ENCODE data around the gene SLC13A2. TPM values are rescaled to one million over a fixed set of nuclear protein-coding genes. Genes with fewer than 3 reads are reported as not detected.
"Not testable (repeated sequence)": the region's sequence is repeated elsewhere in the genome, so short reads cannot be mapped to it uniquely, and the experiment has no call there.

SLC13A2 gene
- polyA plus RNA-seq, 1 donor (not counting 4 experiments of a cell fraction or from before 2014, with no cell fraction given) = not detected

GRCh38 chr17:28467456-28468025 is 5.9 kb upstream of the SLC13A2 start:
- Histone ChIP-seq H3K27ac (ENCODE audit: control insufficient read depth, insufficient read depth, low read length) (no peak overlapping the region), H3K79me2 (ENCODE audit: control insufficient read depth, insufficient read depth, low read length) (no peaks in the 10 kb centered on the region), H2AFZ (ENCODE audit: control insufficient read depth, low read length) (no peak overlapping the region), H3K27me3 (ENCODE audit: control insufficient read depth, extremely low read depth, insufficient read depth, low read length) (peaks cover 19% of the 10 kb centered on the region), H4K20me1 (ENCODE audit: control insufficient read depth, extremely low read depth, insufficient read depth, low read length) (no peaks in the 10 kb centered on the region), H3K36me3 (ENCODE audit: control insufficient read depth in 2 of 2, extremely low read depth in 1 of 2, insufficient read depth in 2 of 2, low read length in 2 of 2) (no peaks in the 10 kb centered on the region), H3K9me3 (ENCODE audit: control insufficient read depth, low read depth, low read length) (no peaks in the 10 kb centered on the region), H3K4me3 (ENCODE audit: control insufficient read depth in 2 of 3, extremely low read depth in 1 of 3, insufficient read depth in 2 of 3, low read depth in 1 of 3, low read length in 3 of 3) (no peak overlapping the region), H3K4me1 (ENCODE audit: control insufficient read depth, extremely low read depth, insufficient read depth, low read length) (no peaks in the 10 kb centered on the region), H3K9me1 (ENCODE audit: control insufficient read depth, extremely low read depth, insufficient read depth, low read length) (no peaks in the 10 kb centered on the region), H3K9ac (ENCODE audit: control insufficient read depth, extremely low read depth, insufficient read depth, low read length) (no peak overlapping the region), H3K4me2 (ENCODE audit: control insufficient read depth, extremely low read depth, insufficient read depth, low read depth, low read length) (no peak overlapping the region)
- dilution Hi-C loops (cut with MboI; ENCODE audit: extremely low pct_ligation_motif_present, low sequenced_read_pairs) = no loop called here
- no peak for DNase-seq (ENCODE audit: low read depth, low spot score)
- TF ChIP-seq CTCF (optimal IDR thresholded peaks at IDR 0.05 in 1 of 3, IDR thresholded peaks at IDR 0.05 in 1 of 3, conservative IDR thresholded peaks at IDR 0.05 in 1 of 3; ENCODE audit: extremely low read depth in 1 of 3, insufficient read depth in 2 of 3, low read length in 3 of 3) (no peak), EZH2 (IDR thresholded peaks at IDR 0.05; ENCODE audit: low read length) (no peak)
- no peak for FAIRE-seq

GRCh38 chr17:28468033-28468735 is 5.3 kb upstream of the SLC13A2 start:
- H3K4me2 ChIP-seq (ENCODE audit: control insufficient read depth, extremely low read depth, insufficient read depth, low read depth, low read length); H4K20me1 ChIP-seq (ENCODE audit: control insufficient read depth, extremely low read depth, insufficient read depth, low read length); H3K9ac ChIP-seq (ENCODE audit: control insufficient read depth, extremely low read depth, insufficient read depth, low read length); H3K9me1 ChIP-seq (ENCODE audit: control insufficient read depth, extremely low read depth, insufficient read depth, low read length); H3K4me1 ChIP-seq (ENCODE audit: control insufficient read depth, extremely low read depth, insufficient read depth, low read length); H3K36me3 ChIP-seq (ENCODE audit: control insufficient read depth in 2 of 2, extremely low read depth in 1 of 2, insufficient read depth in 2 of 2, low read length in 2 of 2); H3K27ac ChIP-seq (ENCODE audit: control insufficient read depth, insufficient read depth, low read length); H3K79me2 ChIP-seq (ENCODE audit: control insufficient read depth, insufficient read depth, low read length); FAIRE-seq; H2AFZ ChIP-seq (ENCODE audit: control insufficient read depth, low read length); H3K9me3 ChIP-seq (ENCODE audit: control insufficient read depth, low read depth, low read length); H3K4me3 ChIP-seq (ENCODE audit: control insufficient read depth in 2 of 3, extremely low read depth in 1 of 3, insufficient read depth in 2 of 3, low read depth in 1 of 3, low read length in 3 of 3); DNase-seq (ENCODE audit: low read depth, low spot score); dilution Hi-C loops (cut with MboI; ENCODE audit: extremely low pct_ligation_motif_present, low sequenced_read_pairs): not testable (repeated sequence)
- H3K27me3 ChIP-seq (ENCODE audit: control insufficient read depth, extremely low read depth, insufficient read depth, low read length) = peaks cover 19% of the 10 kb centered on the region

Data from keratinocyte (primary cell).